ENCODE results near the gene TARBP2. TPM values are rescaled to one million over a fixed set of nuclear protein-coding genes. Genes with fewer than 3 reads are reported as not detected.

The TARBP2 gene
- total RNA-seq, 1 donor from 2014 or later = 45.7 TPM

DNA sequence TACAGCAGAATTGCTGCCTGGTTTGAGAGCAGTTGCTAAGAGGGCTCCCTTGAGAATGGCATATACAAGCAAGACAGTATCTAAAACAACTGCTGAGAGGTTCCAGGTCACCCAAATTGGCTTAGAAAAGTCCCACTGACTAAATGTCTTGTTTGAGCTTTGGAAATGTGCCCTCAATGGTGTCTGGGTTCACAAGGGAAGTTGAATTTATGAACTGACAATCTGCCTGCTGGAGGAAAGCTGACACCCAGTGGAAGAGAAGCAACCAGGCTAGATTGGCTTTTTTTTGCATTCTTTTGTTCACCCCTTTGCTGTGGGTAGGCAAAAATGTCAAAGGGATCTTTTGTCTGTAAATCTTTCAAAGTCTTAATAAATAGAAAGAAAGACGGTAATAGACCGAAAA is 50.8 kb downstream of the TARBP2 start:
- no peak for ATAC-seq (ENCODE audit: low read depth)
- Mint-ChIP-seq H3K27ac (no peak overlapping the region), H3K9me3 (no peaks in the 10 kb centered on the region), H3K4me1 (no peaks in the 10 kb centered on the region), H3K27me3 (no peaks in the 10 kb centered on the region), H3K36me3 (ENCODE audit: low read depth) (peaks cover 34% of the 10 kb centered on the region), H3K4me3 (no peak overlapping the region)
- ChIA-PET POLR2A (no interaction called here), CTCF (interaction anchor here (1.6 kb wide), 1 partner anchor 8 kb away, joined by 7 read pairs; no protein-coding TSS in a partner anchor)
- TF ChIP-seq, protein P1, sequence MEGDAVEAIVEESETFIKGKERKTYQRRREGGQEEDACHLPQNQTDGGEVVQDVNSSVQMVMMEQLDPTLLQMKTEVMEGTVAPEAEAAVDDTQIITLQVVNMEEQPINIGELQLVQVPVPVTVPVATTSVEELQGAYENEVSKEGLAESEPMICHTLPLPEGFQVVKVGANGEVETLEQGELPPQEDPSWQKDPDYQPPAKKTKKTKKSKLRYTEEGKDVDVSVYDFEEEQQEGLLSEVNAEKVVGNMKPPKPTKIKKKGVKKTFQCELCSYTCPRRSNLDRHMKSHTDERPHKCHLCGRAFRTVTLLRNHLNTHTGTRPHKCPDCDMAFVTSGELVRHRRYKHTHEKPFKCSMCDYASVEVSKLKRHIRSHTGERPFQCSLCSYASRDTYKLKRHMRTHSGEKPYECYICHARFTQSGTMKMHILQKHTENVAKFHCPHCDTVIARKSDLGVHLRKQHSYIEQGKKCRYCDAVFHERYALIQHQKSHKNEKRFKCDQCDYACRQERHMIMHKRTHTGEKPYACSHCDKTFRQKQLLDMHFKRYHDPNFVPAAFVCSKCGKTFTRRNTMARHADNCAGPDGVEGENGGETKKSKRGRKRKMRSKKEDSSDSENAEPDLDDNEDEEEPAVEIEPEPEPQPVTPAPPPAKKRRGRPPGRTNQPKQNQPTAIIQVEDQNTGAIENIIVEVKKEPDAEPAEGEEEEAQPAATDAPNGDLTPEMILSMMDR (IDR thresholded peaks at IDR 0.05) = no peak
- no peak for DNase-seq
- intact Hi-C loops (cut with micrococcal nuclease) = no loop called here

DNA sequence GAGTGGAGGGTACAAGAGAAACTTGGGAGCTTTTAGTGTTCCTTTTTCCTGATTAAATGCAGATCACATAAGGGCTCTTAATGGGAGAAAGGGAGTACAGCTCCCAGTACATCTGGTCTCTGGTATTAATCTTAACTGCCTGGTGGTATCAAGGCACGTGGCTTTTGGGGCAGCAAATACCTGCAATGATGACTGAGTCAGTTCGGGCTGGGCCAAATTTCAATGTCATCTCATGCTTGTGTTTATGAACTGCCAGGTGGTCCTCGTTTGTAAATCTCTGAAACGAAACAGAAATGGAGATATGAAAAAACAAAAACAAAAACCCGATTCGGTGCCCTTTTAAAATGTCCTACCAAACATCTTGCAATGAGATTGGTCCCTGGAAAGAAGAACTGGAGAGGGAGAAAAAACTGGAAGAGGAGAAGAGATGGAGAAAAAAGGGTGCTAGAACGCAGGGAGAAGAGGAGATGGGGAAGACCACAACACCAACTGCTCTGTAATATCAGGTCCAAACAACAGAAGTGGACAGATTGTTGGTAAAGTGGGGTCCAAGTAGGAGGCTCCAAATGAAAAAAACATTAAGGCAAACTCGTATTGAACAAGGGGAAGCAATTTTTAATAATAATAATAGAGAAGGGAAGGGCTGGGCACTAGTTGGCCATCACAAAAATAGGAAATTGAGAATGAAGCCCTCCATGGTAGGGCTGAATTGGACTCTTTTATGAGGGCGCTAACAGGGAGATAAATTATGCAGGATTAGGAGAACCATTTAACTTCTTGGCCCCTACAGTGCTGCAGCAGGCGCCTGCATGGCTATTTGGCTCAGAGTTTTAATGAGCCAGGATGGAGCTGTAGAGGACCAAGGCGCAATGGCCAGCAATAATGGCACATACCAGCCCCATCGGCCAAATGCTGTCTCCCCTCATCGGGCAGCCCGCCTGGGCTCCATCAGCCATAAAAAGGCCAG is 51.6 kb downstream of the TARBP2 start:
- DNase-seq (no peak), ATAC-seq (ENCODE audit: low read depth) (no peak)
- Mint-ChIP-seq H3K27ac (no peak overlapping the region), H3K4me3 (no peak overlapping the region), H3K27me3 (no peaks in the 10 kb centered on the region), H3K36me3 (ENCODE audit: low read depth) (peaks cover 34% of the 10 kb centered on the region), H3K9me3 (no peaks in the 10 kb centered on the region), H3K4me1 (no peaks in the 10 kb centered on the region)
- ChIA-PET POLR2A (no interaction called here), CTCF (interaction anchor here (1.6 kb wide), 1 partner anchor 9 kb away, joined by 7 read pairs; no protein-coding TSS in a partner anchor)
- TF ChIP-seq, protein P1 (IDR thresholded peaks at IDR 0.05) = no peak
- intact Hi-C loops (cut with micrococcal nuclease) = no loop called here

Other genes starting within 250 kb of the TARBP2 start
- gene ESPL1, start 233.0 kb upstream of the TARBP2 start, total RNA-seq = 6.2 and 8.2 TPM in 2 replicates
- gene PFDN5, start 205.7 kb upstream of the TARBP2 start, total RNA-seq = 486 and 578 TPM in 2 replicates
- 59.1 and 65.3 TPM in 2 replicates for gene MYG1, start 201.6 kb upstream of the TARBP2 start, total RNA-seq
- gene AAAS, start 179.7 kb upstream of the TARBP2 start, total RNA-seq = 57.3 and 72.1 TPM in 2 replicates
- gene SP7, start 164.9 kb upstream of the TARBP2 start, total RNA-seq = not detected in 2 replicates
- gene SP1, start 121.1 kb upstream of the TARBP2 start, total RNA-seq = 99.2 and 102 TPM in 2 replicates
- not detected in 2 replicates for gene AMHR2, start 77.4 kb upstream of the TARBP2 start, total RNA-seq
- gene PRR13, start 59.5 kb upstream of the TARBP2 start, total RNA-seq = 266 and 288 TPM in 2 replicates
- gene PCBP2, start 49.2 kb upstream of the TARBP2 start, total RNA-seq = 841 and 853 TPM in 2 replicates
- gene MAP3K12, start 1.8 kb upstream of the TARBP2 start, total RNA-seq = 3.6 and 6.0 TPM in 2 replicates
- gene NPFF, start 6.2 kb downstream of the TARBP2 start, total RNA-seq = not detected in 2 replicates
- gene ATF7, start 125.1 kb downstream of the TARBP2 start, total RNA-seq = 29.5 and 36.8 TPM in 2 replicates
- 330 and 354 TPM in 2 replicates for gene ATP5MC2, start 174.8 kb downstream of the TARBP2 start, total RNA-seq
- gene CALCOCO1, start 226.2 kb downstream of the TARBP2 start, total RNA-seq = 44.2 and 59.5 TPM in 2 replicates